SK-N-SH (cell line): ENCODE measurements around the gene DNPEP. TPM values are rescaled to one million over a fixed set of nuclear protein-coding genes. Genes with fewer than 3 reads are reported as not detected.
"Not testable (repeated sequence)": the region's sequence is repeated elsewhere in the genome, so short reads cannot be mapped to it uniquely, and the experiment has no call there.

Source experiments
- CTCF ChIA-PET: fragments of 300-600, 350-600 bp; formaldehyde crosslinking; extraction: SDS; loops from one replicate; lab custom pipeline; 2021; lab: Yijun Ruan, JAX
- POLR2A ChIA-PET: fragments of 350-600 bp; sonication (Branson Sonifier 250); formaldehyde crosslinking; extraction: SDS; loops from one replicate; lab custom pipeline; 2020; ENCODE audit warnings: antibody characterized with exemption, inconsistent platforms; lab: Yijun Ruan, JAX
- DNase-seq: peaks from one replicate; pipeline ENCODE4 v3.0.0; 2012
- H2AFZ ChIP-seq: fragments of 200-600 bp; sonication (generic); 2 replicates; pipeline ENCODE4 v1.8.1; 2016; ENCODE audit warnings: antibody characterized with exemption, mild to moderate bottlenecking, low read depth
- H3F3A ChIP-seq: fragments of 200-600 bp; sonication (generic); replicated peaks from 2 replicates; pipeline ENCODE3; 2016; ENCODE audit warnings: antibody characterized with exemption, mild to moderate bottlenecking; ENCODE audit not compliant: insufficient read depth
- H3K27ac ChIP-seq, 2 experiments: fragments of 200-500 bp in 1 of 2; fragments of 200-600 bp in 1 of 2; sonication (Bioruptor generic) in 1 of 2; sonication (generic), shearing (Covaris generic) in 1 of 2; 2 replicates each; pipeline versions ENCODE4 v1.5.1 to v1.6.1; 2014 to 2016; ENCODE audit warnings: low read depth in 2 of 2, inconsistent platforms in 1 of 2, low read length in 1 of 2, mild to moderate bottlenecking in 1 of 2, mixed read lengths in 1 of 2
- H3K27me3 ChIP-seq: fragments of 200-600 bp; sonication (generic), shearing (Covaris generic); 2 replicates; pipeline ENCODE4 v1.6.1; 2016; ENCODE audit warnings: mixed run types; ENCODE audit not compliant: insufficient read depth
- H3K36me3 ChIP-seq, 2 experiments: fragments of 200-500 bp in 1 of 2; fragments of 200-600 bp in 1 of 2; sonication (Bioruptor generic) in 1 of 2; sonication (generic) in 1 of 2; replicated peaks in 1 of 2; 2 replicates each; pipeline versions ENCODE3 to v1.5.1; 2014 to 2016; ENCODE audit warnings: low read length in 1 of 2, mild to moderate bottlenecking in 1 of 2; ENCODE audit not compliant: insufficient read depth in 2 of 2, control insufficient read depth in 1 of 2
- H3K4me1 ChIP-seq, 2 experiments: fragments of 200-500 bp in 1 of 2; fragments of 200-600 bp in 1 of 2; sonication (Bioruptor generic) in 1 of 2; sonication (generic), shearing (Covaris generic) in 1 of 2; 2 replicates each; pipeline versions ENCODE4 v1.5.1 to v1.6.1; 2014 to 2016; ENCODE audit warnings: low read depth in 1 of 2, low read length in 1 of 2, mixed run types in 1 of 2; ENCODE audit not compliant: insufficient read depth in 2 of 2, control insufficient read depth in 1 of 2
- H3K4me2 ChIP-seq: fragments of 200-600 bp; sonication (generic), shearing (Covaris generic); 2 replicates; pipeline ENCODE4 v1.6.1; 2017; ENCODE audit warnings: mixed run types
- H3K4me3 ChIP-seq, 2 experiments: fragments of 200-500 bp in 1 of 2; fragments of 200-600 bp in 1 of 2; sonication (Bioruptor generic) in 1 of 2; sonication (generic), shearing (Covaris generic) in 1 of 2; 2 replicates each; pipeline versions ENCODE4 v1.5.1 to v1.8.1; 2014 to 2016; ENCODE audit warnings: low read depth in 2 of 2, inconsistent platforms in 1 of 2, low read length in 1 of 2, mild to moderate bottlenecking in 1 of 2, mixed read lengths in 1 of 2, moderate library complexity in 1 of 2
- H3K79me2 ChIP-seq: fragments of 200-600 bp; sonication (generic); 2 replicates; pipeline ENCODE4 v1.8.1; 2017; ENCODE audit warnings: mild to moderate bottlenecking; ENCODE audit not compliant: insufficient read depth
- H3K9ac ChIP-seq: fragments of 200-600 bp; sonication (generic); 2 replicates; pipeline ENCODE4 v1.6.1; 2017; ENCODE audit warnings: mixed run types
- H3K9me2 ChIP-seq: fragments of 200-600 bp; sonication (generic); 2 replicates; pipeline ENCODE4 v1.6.1; 2017; ENCODE audit warnings: mixed run types
- H3K9me3 ChIP-seq: fragments of 200-600 bp; sonication (generic); 2 replicates; pipeline ENCODE4 v1.6.1; 2017; ENCODE audit warnings: mixed run types, mild to moderate bottlenecking, moderate library complexity
- H4K20me1 ChIP-seq: fragments of 200-600 bp; sonication (generic); 2 replicates; pipeline ENCODE4 v1.6.1; 2017; ENCODE audit warnings: mild to moderate bottlenecking, mixed run types; ENCODE audit not compliant: insufficient read depth
- FOXM1 ChIP-seq: IDR thresholded peaks from 2 replicates; pipeline ENCODE4 v1.4.0; 2012; ENCODE audit warnings: low read depth, mild to moderate bottlenecking
- MEF2A ChIP-seq: IDR thresholded peaks from 2 replicates; pipeline ENCODE4 v1.4.0; 2012; ENCODE audit warnings: low read depth, borderline replicate concordance
- NFIC ChIP-seq: IDR thresholded peaks from 2 replicates; pipeline ENCODE4 v1.4.0; 2012; ENCODE audit warnings: borderline replicate concordance
- POLR2AphosphoS5 ChIP-seq: IDR thresholded peaks from 2 replicates; pipeline ENCODE4 v1.6.1; 2012; ENCODE audit warnings: low read depth, low read length
- RXRA ChIP-seq: IDR thresholded peaks from 2 replicates; pipeline ENCODE4 v1.4.0; 2012; ENCODE audit warnings: low read depth, mild to moderate bottlenecking, borderline replicate concordance
- ZBTB33 ChIP-seq: IDR thresholded peaks from 2 replicates; pipeline ENCODE4 v1.4.0; 2012; ENCODE audit warnings: low read depth, borderline replicate concordance
- WGBS: methylation state at CpG from one replicate; pipeline ENCODE4 v1.1.6; 2017; ENCODE audit warnings: low lambda C conversion rate; 5-methylcytosine and 5-hydroxymethylcytosine counted together
- polyA plus RNA-seq, 3 experiments: library from polyadenylated mRNA; depleted of rRNA; stranded (reverse); fragments of >200 nt; gene quantifications; 2 replicates each; pipeline ENCODE4 v1.2.3, GENCODE V29; 2012
- TF ChIP-seq, protein P1 (sequence below): IDR thresholded peaks from 2 replicates; pipeline ENCODE4 v1.6.1; 2012; ENCODE audit warnings: mild to moderate bottlenecking, low read depth, low read length, moderate library complexity
- TF ChIP-seq, protein P2 (sequence below): IDR thresholded peaks from 2 replicates; pipeline ENCODE4 v1.4.0; 2012; ENCODE audit warnings: low read depth, borderline replicate concordance
- TF ChIP-seq, protein P3 (sequence below): fragments of 150-350 bp; IDR thresholded peaks from 2 replicates; pipeline ENCODE4 v1.6.1; 2016; ENCODE audit warnings: mild to moderate bottlenecking, low read depth, low read length

Gene DNPEP
- polyA plus RNA-seq, 1 of the 3 experiments (the other 2 are of a cell fraction): 80.7 TPM

DNA sequence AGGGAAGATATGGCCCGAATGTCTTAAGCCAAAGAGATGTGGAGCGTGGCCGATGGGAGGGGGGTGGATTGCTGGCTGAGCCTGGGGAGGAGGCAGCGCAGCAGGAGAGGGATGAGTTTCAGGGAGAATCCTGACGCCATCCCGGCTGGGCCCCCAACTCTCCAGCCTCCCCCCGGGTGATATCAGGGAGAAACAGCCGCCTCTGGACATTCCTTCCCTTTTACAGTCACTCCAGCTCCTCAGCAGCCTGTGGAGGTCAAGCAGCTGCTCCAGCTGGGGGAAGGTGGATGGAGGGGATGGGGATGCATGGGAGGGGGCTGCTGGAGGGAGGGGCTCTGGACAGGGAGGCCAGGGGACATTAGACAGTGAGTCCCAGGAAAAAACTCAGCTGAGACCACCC lies 20.9 kb upstream of the DNPEP start:
- DNase-seq: no peak
- no peaks in the 10 kb centered on the region for H4K20me1 ChIP-seq
- H3K9ac ChIP-seq: no peak overlapping the region
- H3K79me2 ChIP-seq: no peaks in the 10 kb centered on the region
- H3F3A ChIP-seq: peaks cover 9% of the 10 kb centered on the region
- no peak overlapping the region for H3K4me3 ChIP-seq
- no peak overlapping the region for H3K27ac ChIP-seq
- peaks cover 3 to 21% of the 10 kb centered on the region in 2 experiments; a peak in 3 of 4 replicates for H3K4me1 ChIP-seq
- ChIA-PET POLR2A (no interaction called here), CTCF (interaction anchor here (1.0 to 4.7 kb wide), 5 partner anchors 20 to 132 kb away, joined by 3 to 21 read pairs (median 16); no protein-coding TSS in a partner anchor)
- TF ChIP-seq FOXM1 (no peak), POLR2AphosphoS5 (no peak), RXRA (no peak), ZBTB33 (no peak), MEF2A (no peak), NFIC (no peak)
- TF ChIP-seq, protein P1, sequence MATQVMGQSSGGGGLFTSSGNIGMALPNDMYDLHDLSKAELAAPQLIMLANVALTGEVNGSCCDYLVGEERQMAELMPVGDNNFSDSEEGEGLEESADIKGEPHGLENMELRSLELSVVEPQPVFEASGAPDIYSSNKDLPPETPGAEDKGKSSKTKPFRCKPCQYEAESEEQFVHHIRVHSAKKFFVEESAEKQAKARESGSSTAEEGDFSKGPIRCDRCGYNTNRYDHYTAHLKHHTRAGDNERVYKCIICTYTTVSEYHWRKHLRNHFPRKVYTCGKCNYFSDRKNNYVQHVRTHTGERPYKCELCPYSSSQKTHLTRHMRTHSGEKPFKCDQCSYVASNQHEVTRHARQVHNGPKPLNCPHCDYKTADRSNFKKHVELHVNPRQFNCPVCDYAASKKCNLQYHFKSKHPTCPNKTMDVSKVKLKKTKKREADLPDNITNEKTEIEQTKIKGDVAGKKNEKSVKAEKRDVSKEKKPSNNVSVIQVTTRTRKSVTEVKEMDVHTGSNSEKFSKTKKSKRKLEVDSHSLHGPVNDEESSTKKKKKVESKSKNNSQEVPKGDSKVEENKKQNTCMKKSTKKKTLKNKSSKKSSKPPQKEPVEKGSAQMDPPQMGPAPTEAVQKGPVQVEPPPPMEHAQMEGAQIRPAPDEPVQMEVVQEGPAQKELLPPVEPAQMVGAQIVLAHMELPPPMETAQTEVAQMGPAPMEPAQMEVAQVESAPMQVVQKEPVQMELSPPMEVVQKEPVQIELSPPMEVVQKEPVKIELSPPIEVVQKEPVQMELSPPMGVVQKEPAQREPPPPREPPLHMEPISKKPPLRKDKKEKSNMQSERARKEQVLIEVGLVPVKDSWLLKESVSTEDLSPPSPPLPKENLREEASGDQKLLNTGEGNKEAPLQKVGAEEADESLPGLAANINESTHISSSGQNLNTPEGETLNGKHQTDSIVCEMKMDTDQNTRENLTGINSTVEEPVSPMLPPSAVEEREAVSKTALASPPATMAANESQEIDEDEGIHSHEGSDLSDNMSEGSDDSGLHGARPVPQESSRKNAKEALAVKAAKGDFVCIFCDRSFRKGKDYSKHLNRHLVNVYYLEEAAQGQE: no peak
- TF ChIP-seq, protein P2, sequence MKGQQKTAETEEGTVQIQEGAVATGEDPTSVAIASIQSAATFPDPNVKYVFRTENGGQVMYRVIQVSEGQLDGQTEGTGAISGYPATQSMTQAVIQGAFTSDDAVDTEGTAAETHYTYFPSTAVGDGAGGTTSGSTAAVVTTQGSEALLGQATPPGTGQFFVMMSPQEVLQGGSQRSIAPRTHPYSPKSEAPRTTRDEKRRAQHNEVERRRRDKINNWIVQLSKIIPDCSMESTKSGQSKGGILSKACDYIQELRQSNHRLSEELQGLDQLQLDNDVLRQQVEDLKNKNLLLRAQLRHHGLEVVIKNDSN: no peak
- no peaks in the 10 kb centered on the region for H3K9me2 ChIP-seq
- H2AFZ ChIP-seq: no peak overlapping the region
- 0 out of 2 replicates have a peak, but pooled peaks cover 6% of the 10 kb centered on the region for H3K9me3 ChIP-seq
- H3K36me3 ChIP-seq: no peaks in the 10 kb centered on the region
- H3K27me3 ChIP-seq: no peaks in the 10 kb centered on the region
- WGBS: 82% methylated on average over 7 of the region's 8 CpGs
- no peak overlapping the region for H3K4me2 ChIP-seq

GRCh38 chr2:219408204-219408603 lies 20.5 kb upstream of the DNPEP start:
- TF ChIP-seq, protein P3, sequence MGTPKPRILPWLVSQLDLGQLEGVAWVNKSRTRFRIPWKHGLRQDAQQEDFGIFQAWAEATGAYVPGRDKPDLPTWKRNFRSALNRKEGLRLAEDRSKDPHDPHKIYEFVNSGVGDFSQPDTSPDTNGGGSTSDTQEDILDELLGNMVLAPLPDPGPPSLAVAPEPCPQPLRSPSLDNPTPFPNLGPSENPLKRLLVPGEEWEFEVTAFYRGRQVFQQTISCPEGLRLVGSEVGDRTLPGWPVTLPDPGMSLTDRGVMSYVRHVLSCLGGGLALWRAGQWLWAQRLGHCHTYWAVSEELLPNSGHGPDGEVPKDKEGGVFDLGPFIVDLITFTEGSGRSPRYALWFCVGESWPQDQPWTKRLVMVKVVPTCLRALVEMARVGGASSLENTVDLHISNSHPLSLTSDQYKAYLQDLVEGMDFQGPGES: no peak
- TF ChIP-seq MEF2A: no peak
- Histone ChIP-seq H3K4me3 (no peak overlapping the region), H3K79me2 (no peaks in the 10 kb centered on the region), H3K4me2 (no peak overlapping the region), H4K20me1 (no peaks in the 10 kb centered on the region), H3K4me1 (peaks cover 3 to 21% of the 10 kb centered on the region in 2 experiments; a peak in 3 of 4 replicates), H3K27ac (no peak overlapping the region), H3K27me3 (no peaks in the 10 kb centered on the region), H3F3A (peaks cover 9% of the 10 kb centered on the region), H3K9me2 (no peaks in the 10 kb centered on the region), H2AFZ (no peak overlapping the region), H3K36me3 (no peaks in the 10 kb centered on the region), H3K9me3 (0 out of 2 replicates have a peak, but pooled peaks cover 6% of the 10 kb centered on the region), H3K9ac (no peak overlapping the region)
- 86% methylated on average over 5 of the region's 5 CpGs for WGBS
- CTCF ChIA-PET: interaction anchor here (1.0 to 4.7 kb wide), 6 partner anchors 20 to 133 kb away, joined by 3 to 21 read pairs (median 10); no protein-coding TSS in a partner anchor
- POLR2A ChIA-PET: no interaction called here
- no peak for DNase-seq

DNA sequence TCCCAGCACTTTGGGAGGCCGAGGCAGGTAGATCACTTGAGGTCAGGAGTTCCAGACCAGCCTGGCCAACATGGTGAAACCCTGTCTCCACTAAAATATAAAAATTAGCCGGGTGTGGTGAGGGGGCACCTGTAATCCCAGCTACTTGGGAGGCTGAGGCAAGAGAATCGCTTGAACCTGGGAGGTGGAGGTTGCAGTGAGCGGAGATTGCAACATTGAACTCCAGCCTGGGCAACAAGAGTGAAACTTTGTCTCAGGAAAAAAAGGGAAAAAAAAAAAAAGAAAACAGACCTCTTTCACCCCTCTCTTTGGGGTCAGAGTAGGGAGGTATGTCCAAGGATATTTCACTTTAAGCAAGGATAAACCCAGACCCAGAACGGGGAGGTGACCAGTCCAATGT lies 19.6 kb upstream of the DNPEP start:
- 72% methylated on average over 5 of the region's 5 CpGs for WGBS
- H3F3A ChIP-seq, H3K4me3 ChIP-seq, DNase-seq, H3K9me2 ChIP-seq, H4K20me1 ChIP-seq, H3K79me2 ChIP-seq, H3K36me3 ChIP-seq, H3K27me3 ChIP-seq, H3K9me3 ChIP-seq: not testable (repeated sequence)
- Histone ChIP-seq H3K27ac (peak overlapping the region in 1 of 2 experiments; percentile 80; a peak in 2 of 4 replicates), H2AFZ (peak overlapping the region; percentile 9; the same call in 1 of the 2 replicates), H3K4me2 (peak overlapping the region; percentile 20), H3K4me1 (peaks cover 5 to 24% of the 10 kb centered on the region in 2 experiments; a peak in 3 of 4 replicates), H3K9ac (peak overlapping the region; percentile 8; the same call in 1 of the 2 replicates)
- ChIA-PET CTCF (interaction anchor here (1.0 to 4.7 kb wide), 5 partner anchors 23 to 134 kb away, joined by 3 to 21 read pairs (median 16); no protein-coding TSS in a partner anchor), POLR2A (interaction anchor here (0.6 kb wide), 1 partner anchor 66 kb away, joined by 3 read pairs; no protein-coding TSS in a partner anchor)
